Measurements from ENCODE around the gene PRR16. TPM values are rescaled to one million over a fixed set of nuclear protein-coding genes. Genes with fewer than 3 reads are reported as not detected.

The PRR16 gene
- total and polyA plus RNA-seq, 2 donors, result 7.6 to 11.9 TPM

- H3K4me1 ChIP-seq (ENCODE audit: insufficient read depth), result no peaks in the 10 kb centered on the region
- WGBS, result 39% methylated on average over 2 of the region's 2 CpGs
Observed at GRCh38 chr5:120591911-120592310, 127.8 kb downstream of the PRR16 start.

DNA sequence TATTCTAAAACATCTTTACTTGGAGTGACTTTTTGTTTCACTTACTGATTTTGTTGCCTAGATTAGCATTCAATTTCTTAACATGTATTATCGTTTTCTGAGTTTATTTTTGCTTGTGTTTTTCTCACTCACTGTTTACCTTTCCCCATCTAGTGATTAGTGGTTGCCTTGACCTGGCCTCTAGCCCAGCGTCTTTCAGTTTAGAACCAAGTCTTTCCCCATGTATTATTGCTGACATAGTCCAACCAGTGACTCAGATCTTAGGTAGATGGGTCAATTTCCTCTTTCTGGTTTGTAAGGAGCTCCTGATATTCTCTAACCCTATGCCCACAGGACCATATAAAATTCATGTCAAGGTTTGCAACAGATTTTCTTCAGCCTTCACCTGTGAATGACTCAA is 135.5 kb downstream of the PRR16 start:
- H3K4me1 ChIP-seq (ENCODE audit: insufficient read depth), result no peaks in the 10 kb centered on the region
- H3K4me3 ChIP-seq (ENCODE audit: low read depth, low read length), result no peak overlapping the region
- H3K36me3 ChIP-seq (ENCODE audit: insufficient read depth), result peaks cover 1% of the 10 kb centered on the region
- DNase-seq (ENCODE audit: extremely low spot score), result no peak
- WGBS, result 49% methylated on average over 2 of the region's 2 CpGs
- no peak overlapping the region for H3K27ac ChIP-seq (ENCODE audit: low read depth)

More at GRCh38 chr5:120591911-120592310, 127.8 kb downstream of the PRR16 start:
- Histone ChIP-seq H3K4me3 (ENCODE audit: low read depth, low read length) (no peak overlapping the region), H3K36me3 (ENCODE audit: insufficient read depth) (no peaks in the 10 kb centered on the region), H3K27ac (ENCODE audit: low read depth) (no peak overlapping the region)
- no peak for DNase-seq (ENCODE audit: extremely low spot score)

DNA sequence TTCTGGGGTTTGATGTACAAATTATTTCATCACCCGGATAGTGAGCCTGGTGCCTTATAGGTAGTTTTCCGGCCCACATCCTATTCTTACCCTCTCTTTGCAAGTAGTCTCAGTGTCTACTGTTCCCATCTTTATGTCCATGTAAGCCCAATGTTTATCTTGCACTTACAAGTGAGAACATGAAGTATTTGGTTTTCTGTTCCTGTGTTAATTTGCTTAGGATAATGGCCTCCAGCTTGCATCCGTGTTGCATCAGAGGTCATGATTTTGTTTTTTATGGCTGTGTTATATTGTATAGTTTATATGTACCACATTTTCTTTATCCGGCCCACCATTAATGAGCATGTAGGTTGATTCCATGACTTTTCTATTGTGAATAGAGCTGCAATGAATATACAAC is 136.5 kb downstream of the PRR16 start:
- 92% methylated on average over 4 of the region's 4 CpGs for WGBS
- no peak overlapping the region for H3K4me3 ChIP-seq (ENCODE audit: low read depth, low read length)
- DNase-seq (ENCODE audit: extremely low spot score), result no peak
- H3K4me1 ChIP-seq (ENCODE audit: insufficient read depth), result no peaks in the 10 kb centered on the region
- peaks cover 1% of the 10 kb centered on the region for H3K36me3 ChIP-seq (ENCODE audit: insufficient read depth)
- no peak overlapping the region for H3K27ac ChIP-seq (ENCODE audit: low read depth)

- H3K4me3 ChIP-seq (ENCODE audit: low read depth, low read length), result no peak overlapping the region
- H3K4me1 ChIP-seq (ENCODE audit: insufficient read depth), result no peaks in the 10 kb centered on the region
- DNase-seq (ENCODE audit: extremely low spot score), result no peak
- 95% methylated on average over 1 of the region's 1 CpG for WGBS
- no peak overlapping the region for H3K27ac ChIP-seq (ENCODE audit: low read depth)
- peaks cover 1% of the 10 kb centered on the region for H3K36me3 ChIP-seq (ENCODE audit: insufficient read depth)
Observed at GRCh38 chr5:120602033-120602432, 137.9 kb downstream of the PRR16 start.

DNA sequence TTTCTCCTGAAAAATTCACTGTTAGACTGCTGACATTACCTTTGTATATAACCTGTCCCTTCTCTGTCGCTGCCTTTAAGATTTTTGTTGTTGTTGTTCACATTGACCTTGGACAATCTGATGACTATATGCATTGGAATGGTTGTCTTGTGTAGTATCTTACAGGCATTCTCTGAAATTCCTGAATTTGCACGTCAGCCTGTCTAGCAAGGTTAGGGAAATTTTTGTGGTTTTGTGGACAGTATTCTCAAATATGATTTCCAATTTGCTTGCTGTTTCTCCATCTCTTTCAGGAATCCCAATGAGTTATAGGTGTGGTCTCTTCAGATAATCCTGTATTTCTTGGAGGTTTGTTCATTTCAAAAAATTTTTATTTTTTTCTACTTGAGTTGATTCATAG is 140.8 kb downstream of the PRR16 start:
- H3K4me1 ChIP-seq (ENCODE audit: insufficient read depth), result no peaks in the 10 kb centered on the region
- peaks cover 1% of the 10 kb centered on the region for H3K36me3 ChIP-seq (ENCODE audit: insufficient read depth)
- H3K4me3 ChIP-seq (ENCODE audit: low read depth, low read length), result no peak overlapping the region
- 84% methylated on average over 2 of the region's 2 CpGs for WGBS
- DNase-seq (ENCODE audit: extremely low spot score), result no peak
- no peak overlapping the region for H3K27ac ChIP-seq (ENCODE audit: low read depth)

GRCh38 chr5:120605325-120606079 is 141.4 kb downstream of the PRR16 start:
- DNase-seq (ENCODE audit: extremely low spot score), result no peak

GRCh38 chr5:120609570-120609969 is 145.5 kb downstream of the PRR16 start:
- H3K36me3 ChIP-seq (ENCODE audit: insufficient read depth), result no peaks in the 10 kb centered on the region
- H3K4me1 ChIP-seq (ENCODE audit: insufficient read depth), result no peaks in the 10 kb centered on the region
- WGBS, result 94% methylated on average over 1 of the region's 1 CpG
- H3K4me3 ChIP-seq (ENCODE audit: low read depth, low read length), result no peak overlapping the region
- DNase-seq (ENCODE audit: extremely low spot score), result no peak
- H3K27ac ChIP-seq (ENCODE audit: low read depth), result no peak overlapping the region

More at GRCh38 chr5:120605325-120606079, 141.4 kb downstream of the PRR16 start:
- peaks cover 1% of the 10 kb centered on the region for H3K36me3 ChIP-seq (ENCODE audit: insufficient read depth)
- H3K4me3 ChIP-seq (ENCODE audit: low read depth, low read length), result no peak overlapping the region
- 92% methylated on average over 1 of the region's 1 CpG for WGBS
- H3K27ac ChIP-seq (ENCODE audit: low read depth), result no peak overlapping the region
- H3K4me1 ChIP-seq (ENCODE audit: insufficient read depth), result no peaks in the 10 kb centered on the region

GRCh38 chr5:120610145-120610544 is 146.0 kb downstream of the PRR16 start:
- no peaks in the 10 kb centered on the region for H3K36me3 ChIP-seq (ENCODE audit: insufficient read depth)
- H3K27ac ChIP-seq (ENCODE audit: low read depth), result no peak overlapping the region
- WGBS, result 96% methylated on average over 2 of the region's 2 CpGs
- no peak overlapping the region for H3K4me3 ChIP-seq (ENCODE audit: low read depth, low read length)
- DNase-seq (ENCODE audit: extremely low spot score), result no peak
- H3K4me1 ChIP-seq (ENCODE audit: insufficient read depth), result no peaks in the 10 kb centered on the region

- H3K36me3 ChIP-seq (ENCODE audit: insufficient read depth), result no peaks in the 10 kb centered on the region
- H3K4me1 ChIP-seq (ENCODE audit: insufficient read depth), result no peaks in the 10 kb centered on the region
- no peak for DNase-seq (ENCODE audit: extremely low spot score)
- no peak overlapping the region for H3K4me3 ChIP-seq (ENCODE audit: low read depth, low read length)
- no peak overlapping the region for H3K27ac ChIP-seq (ENCODE audit: low read depth)
Observed at GRCh38 chr5:120613729-120614128, 149.6 kb downstream of the PRR16 start.

DNA sequence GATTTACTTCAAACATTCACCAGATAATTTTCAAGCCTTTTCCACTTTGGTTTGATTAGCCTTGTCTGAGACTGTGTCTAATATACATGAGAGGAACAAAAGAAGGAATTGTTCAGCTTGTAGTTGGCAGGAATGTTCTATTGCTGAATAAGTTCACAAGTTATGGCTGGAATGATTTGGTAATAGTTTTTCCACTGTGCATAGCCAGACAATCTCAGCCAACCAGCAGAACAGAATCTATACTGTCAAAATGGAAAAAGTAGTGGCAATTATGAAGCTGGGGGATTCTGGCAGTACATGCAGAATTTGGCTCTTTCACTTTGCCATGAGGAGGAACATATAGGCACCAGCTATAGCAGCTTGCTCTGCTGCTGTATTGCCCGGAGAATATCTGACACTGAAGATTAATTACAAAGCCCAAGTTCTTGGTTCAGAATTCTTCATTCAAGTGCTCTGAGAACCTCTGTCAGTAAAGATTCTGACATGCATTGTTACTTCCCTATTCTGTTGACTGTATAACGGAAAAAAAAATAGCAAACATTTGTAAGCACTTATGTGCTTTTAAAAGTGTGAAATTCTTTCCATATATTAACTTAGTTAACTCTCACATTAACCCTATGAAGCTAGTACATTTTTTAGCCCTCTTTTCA is 150.6 kb downstream of the PRR16 start:
- no peaks in the 10 kb centered on the region for H3K36me3 ChIP-seq (ENCODE audit: insufficient read depth)
- no peak for DNase-seq (ENCODE audit: extremely low spot score)
- 56% methylated on average over 2 of the region's 2 CpGs for WGBS
- H3K27ac ChIP-seq (ENCODE audit: low read depth), result no peak overlapping the region
- no peak overlapping the region for H3K4me3 ChIP-seq (ENCODE audit: low read depth, low read length)
- no peaks in the 10 kb centered on the region for H3K4me1 ChIP-seq (ENCODE audit: insufficient read depth)

DNA sequence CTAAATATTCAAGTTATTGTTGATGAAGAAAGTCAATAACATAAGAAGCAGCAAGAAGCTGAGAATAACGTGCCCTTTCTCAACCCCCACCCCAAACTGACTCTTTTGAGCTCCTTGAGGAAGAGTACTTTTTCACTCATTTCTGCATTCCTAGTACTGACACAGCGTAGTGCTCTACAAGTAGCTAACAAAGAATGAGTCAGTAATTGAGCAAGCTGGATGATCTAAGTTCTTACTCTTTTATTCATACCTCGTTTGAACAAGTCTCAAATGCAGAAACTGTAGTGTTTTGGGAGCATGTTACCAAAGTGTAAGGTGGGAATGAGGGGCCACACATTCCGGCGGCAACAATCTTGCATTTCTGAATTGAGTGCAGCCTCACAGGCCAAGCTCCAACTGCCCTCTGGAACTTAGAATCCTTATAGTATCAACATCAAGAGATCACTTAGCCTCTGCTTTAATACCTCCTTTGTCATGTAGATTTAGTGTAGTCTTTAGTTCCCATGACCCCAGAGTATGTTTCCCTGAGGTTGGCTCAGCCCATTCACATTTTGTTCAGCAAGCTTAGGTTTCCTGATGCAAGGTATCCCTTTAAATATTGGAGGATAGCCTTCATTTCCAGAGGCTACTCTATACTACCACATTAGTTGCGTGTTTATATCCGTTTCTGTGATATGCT is 152.0 kb downstream of the PRR16 start:
- 75% methylated on average over 7 of the region's 7 CpGs for WGBS
- DNase-seq (ENCODE audit: extremely low spot score), result no peak
- Histone ChIP-seq H3K4me1 (ENCODE audit: insufficient read depth) (no peaks in the 10 kb centered on the region), H3K4me3 (ENCODE audit: low read depth, low read length) (no peak overlapping the region), H3K27ac (ENCODE audit: low read depth) (no peak overlapping the region), H3K36me3 (ENCODE audit: insufficient read depth) (no peaks in the 10 kb centered on the region)

DNA sequence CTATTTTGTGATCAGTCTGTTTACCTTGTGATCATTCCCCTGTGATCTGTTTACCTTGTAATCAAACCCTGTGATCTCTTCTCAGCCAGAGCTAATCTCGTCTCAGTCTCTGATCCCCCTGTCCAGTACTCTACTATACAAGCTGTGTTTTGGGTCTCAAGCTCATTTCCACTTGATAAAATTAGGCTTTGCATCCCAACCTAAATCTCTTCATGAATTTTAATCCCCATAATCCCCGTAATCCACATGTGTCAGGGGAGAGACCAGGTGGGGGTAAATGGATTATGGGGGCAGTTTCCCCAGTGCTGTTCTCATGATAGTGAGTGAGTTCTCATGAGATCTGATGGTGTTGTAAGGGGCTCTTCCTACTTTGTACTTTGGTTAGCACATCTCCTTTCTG is 157.2 kb downstream of the PRR16 start:
- no peak for DNase-seq (ENCODE audit: extremely low spot score)
- 80% methylated on average over 2 of the region's 2 CpGs for WGBS
- Histone ChIP-seq H3K36me3 (ENCODE audit: insufficient read depth) (no peaks in the 10 kb centered on the region), H3K27ac (ENCODE audit: low read depth) (no peak overlapping the region), H3K4me3 (ENCODE audit: low read depth, low read length) (no peak overlapping the region), H3K4me1 (ENCODE audit: insufficient read depth) (no peaks in the 10 kb centered on the region)

GRCh38 chr5:120624021-120624563 is 160.0 kb downstream of the PRR16 start:
- Histone ChIP-seq H3K36me3 (ENCODE audit: insufficient read depth) (no peaks in the 10 kb centered on the region), H3K4me1 (ENCODE audit: insufficient read depth) (no peaks in the 10 kb centered on the region), H3K4me3 (ENCODE audit: low read depth, low read length) (no peak overlapping the region), H3K27ac (ENCODE audit: low read depth) (no peak overlapping the region)
- 30% methylated on average over 1 of the region's 1 CpG for WGBS
- DNase-seq (ENCODE audit: extremely low spot score), result no peak

DNA sequence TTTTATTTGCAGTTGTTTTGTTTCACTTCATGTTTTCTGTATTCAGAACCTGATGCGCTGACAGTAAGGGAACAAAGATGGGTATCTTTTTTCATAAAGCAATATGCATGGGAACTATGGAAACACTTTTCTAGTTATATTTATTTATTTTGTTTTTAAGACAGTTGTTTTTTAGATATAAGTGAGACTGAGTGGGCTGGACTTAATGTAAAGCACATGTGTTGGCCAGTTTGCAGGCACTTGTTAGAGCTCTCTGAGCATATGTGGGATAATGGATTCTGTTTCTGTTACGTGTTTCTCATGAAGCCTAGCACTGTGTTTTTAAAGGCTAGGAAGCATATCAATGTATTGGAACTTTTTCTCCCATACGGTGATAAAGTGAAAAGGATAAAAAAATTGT is 164.1 kb downstream of the PRR16 start:
- Histone ChIP-seq H3K4me3 (ENCODE audit: low read depth, low read length) (no peak overlapping the region), H3K27ac (ENCODE audit: low read depth) (no peak overlapping the region), H3K4me1 (ENCODE audit: insufficient read depth) (no peaks in the 10 kb centered on the region), H3K36me3 (ENCODE audit: insufficient read depth) (no peaks in the 10 kb centered on the region)
- 80% methylated on average over 3 of the region's 3 CpGs for WGBS
- no peak for DNase-seq (ENCODE audit: extremely low spot score)

Measured in urinary bladder (tissue), 4 donors.